Prostate gland (tissue), 2 donors: Measurements from ENCODE around the gene LMCD1.

ENCODE experiments used
- CTCF ChIP-seq, 4 experiments: fragments of 200-600 bp in 2 of 4; fragments of 450-650 bp in 2 of 4; sonication (generic) in 2 of 4; IDR thresholded peaks; 1 replicate in 3 of 4; 2 replicates in 1 of 4; pipeline ENCODE4 v1.5.1; 2016 to 2019; ENCODE audit warnings: antibody characterized with exemption in 4 of 4, mild to moderate bottlenecking in 2 of 4, moderate library complexity in 2 of 4
- POLR2A ChIP-seq: fragments of 450-650 bp; IDR thresholded peaks from one replicate; pipeline ENCODE4 v1.6.1; 2016; ENCODE audit warnings: antibody characterized with exemption, mild to moderate bottlenecking
- POLR2AphosphoS5 ChIP-seq: sonication (generic); formaldehyde crosslinking; IDR thresholded peaks from one replicate; pipeline ENCODE4 v1.6.1; 2017; ENCODE audit warnings: antibody characterized with exemption

- no peak for TF ChIP-seq CTCF (IDR thresholded peaks at IDR 0.05)
- TF ChIP-seq POLR2AphosphoS5: no peak
- no peak for TF ChIP-seq POLR2A
Observed at GRCh38 chr3:8556473-8556869, 54.8 kb downstream of the LMCD1 start.
